Naive B cell (primary cell): Measurements from ENCODE around the gene COX19. TPM values are rescaled to one million over a fixed set of nuclear protein-coding genes. Genes with fewer than 3 reads are reported as not detected.

Source experiments
- ATAC-seq, 2 donors: fragments of 150-1000 bp; cut with Tn5 transposase; 2 replicates each; pipeline ENCODE4 v1.10.0; 2021; ENCODE audit warnings: low read depth in 2 of 2, mild to moderate bottlenecking in 2 of 2, moderate library complexity in 2 of 2
- DNase-seq: peaks from one replicate; pipeline ENCODE4 v3.0.0; 2022
- H3K27ac Mint-ChIP-seq, 6 donors: one replicate each; pipeline ENCODE4 v1.8.0; 2020 to 2022; ENCODE audit warnings: mild to moderate bottlenecking in 6 of 6, mixed read lengths in 6 of 6, moderate library complexity in 5 of 6, inconsistent platforms in 2 of 6
- H3K27me3 Mint-ChIP-seq, 3 donors: one replicate each; pipeline ENCODE4 v1.8.0; 2021 to 2022; ENCODE audit warnings: mixed read lengths in 3 of 3, mild to moderate bottlenecking in 1 of 3
- H3K36me3 Mint-ChIP-seq, 2 donors: one replicate each; pipeline ENCODE4 v1.8.0; 2020 to 2022; ENCODE audit warnings: mixed read lengths in 2 of 2, inconsistent platforms in 1 of 2, mild to moderate bottlenecking in 1 of 2
- H3K4me1 Mint-ChIP-seq, 3 donors: one replicate each; pipeline ENCODE4 v1.8.0; 2020 to 2022; ENCODE audit warnings: mixed read lengths in 3 of 3, inconsistent platforms in 1 of 3, mild to moderate bottlenecking in 1 of 3, moderate library complexity in 1 of 3
- H3K4me3 Mint-ChIP-seq, 8 donors: one replicate each; pipeline ENCODE4 v1.8.0; 2020 to 2022; ENCODE audit warnings: mild to moderate bottlenecking in 8 of 8, mixed read lengths in 8 of 8, moderate library complexity in 8 of 8, inconsistent platforms in 2 of 8
- H3K9me3 Mint-ChIP-seq, 7 donors: one replicate each; pipeline ENCODE4 v1.8.0; 2020 to 2022; ENCODE audit warnings: mixed read lengths in 7 of 7, mild to moderate bottlenecking in 5 of 7, inconsistent platforms in 2 of 7, moderate library complexity in 1 of 7
- polyA plus RNA-seq, 6 donors: library from polyadenylated mRNA; unstranded; fragments of 300-500 nt; fragmentation: Illumina TruSeq; gene quantifications; one replicate each; pipeline ENCODE4 v1.2.3, GENCODE V29; 2021; ENCODE audit warnings: low read depth in 6 of 6

Gene COX19
- polyA plus RNA-seq, 6 donors from 2014 or later = 22.6 to 34.5 (median 27.0) TPM

DNA sequence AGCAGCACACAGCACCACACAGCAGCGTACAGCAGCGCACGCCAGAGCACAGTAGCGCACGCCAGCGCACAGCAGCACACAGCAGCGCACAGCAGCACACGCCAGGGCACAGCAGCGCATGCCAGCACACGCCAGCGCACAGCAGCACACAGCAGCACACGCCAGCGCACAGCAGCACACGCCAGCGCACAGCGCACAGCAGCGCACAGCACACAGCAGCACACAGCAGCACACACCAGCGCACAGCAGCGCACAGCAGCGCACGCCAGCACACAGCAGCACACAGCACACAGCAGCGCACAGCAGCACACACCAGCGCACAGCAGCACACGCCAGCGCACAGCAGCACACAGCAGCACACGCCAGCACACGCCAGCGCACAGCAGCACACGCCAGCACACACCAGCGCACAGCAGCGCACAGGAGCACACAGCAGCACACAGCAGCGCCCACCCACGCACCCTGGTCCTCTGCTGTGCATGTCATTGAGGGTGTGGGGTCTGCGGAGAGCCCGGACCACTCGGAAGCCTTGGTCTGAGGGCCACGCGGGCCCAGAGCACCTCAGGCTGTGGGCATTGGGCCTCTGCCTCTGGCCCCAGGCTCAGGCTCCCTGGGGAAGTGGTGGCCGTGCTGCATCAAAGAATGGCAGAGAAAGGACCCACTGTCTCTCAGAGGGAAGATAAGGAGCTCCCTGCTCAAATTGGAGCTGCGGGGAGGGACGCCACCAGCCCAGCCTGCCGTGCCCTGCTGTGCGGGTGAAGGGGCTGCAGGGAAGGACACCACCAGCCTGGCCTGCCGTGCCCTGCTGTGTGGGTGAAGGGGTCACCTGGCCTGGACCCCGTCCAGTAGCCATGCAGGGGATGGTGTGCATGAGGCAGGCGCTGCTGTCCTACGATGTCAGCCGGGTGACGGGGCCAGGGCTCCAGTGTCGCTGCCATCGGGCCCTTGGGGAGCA lies 41.5 kb upstream of the COX19 start:
- ATAC-seq = no peak
- H3K27ac Mint-ChIP-seq = peak overlapping the region in 2 of 6 donors; percentile 60 to 69
- no peaks in the 10 kb centered on the region for H3K27me3 Mint-ChIP-seq
- H3K36me3 Mint-ChIP-seq = peaks cover 3 to 9% of the 10 kb centered on the region in 2 donors
- H3K4me1 Mint-ChIP-seq = peaks cover 8 to 29% (median 25%) of the 10 kb centered on the region in 3 donors
- DNase-seq = no peak
- H3K4me3 Mint-ChIP-seq = no peak overlapping the region
- no peaks in the 10 kb centered on the region for H3K9me3 Mint-ChIP-seq

- ATAC-seq = no peak
- Mint-ChIP-seq H3K4me3 (no peak overlapping the region), H3K9me3 (no peaks in the 10 kb centered on the region), H3K4me1 (peaks cover 17 to 36% (median 28%) of the 10 kb centered on the region in 3 donors), H3K27ac (peak overlapping the region in 3 of 6 donors; percentile 42 to 84 (median 59)), H3K36me3 (peaks cover 3 to 14% of the 10 kb centered on the region in 2 donors), H3K27me3 (no peaks in the 10 kb centered on the region)
- DNase-seq = no peak
Observed at GRCh38 chr7:1015196-1016121, 40.1 kb upstream of the COX19 start.

- H3K27ac Mint-ChIP-seq = peak overlapping the region in 1 of 6 donors; percentile 59
- H3K4me3 Mint-ChIP-seq = no peak overlapping the region
- peaks cover 17 to 31% (median 28%) of the 10 kb centered on the region in 3 donors for H3K4me1 Mint-ChIP-seq
- no peak for ATAC-seq
- peaks cover 3 to 20% of the 10 kb centered on the region in 2 donors for H3K36me3 Mint-ChIP-seq
- no peaks in the 10 kb centered on the region for H3K9me3 Mint-ChIP-seq
- H3K27me3 Mint-ChIP-seq = no peaks in the 10 kb centered on the region
- no peak for DNase-seq
Observed at GRCh38 chr7:1014681-1015080, 39.3 kb upstream of the COX19 start.

DNA sequence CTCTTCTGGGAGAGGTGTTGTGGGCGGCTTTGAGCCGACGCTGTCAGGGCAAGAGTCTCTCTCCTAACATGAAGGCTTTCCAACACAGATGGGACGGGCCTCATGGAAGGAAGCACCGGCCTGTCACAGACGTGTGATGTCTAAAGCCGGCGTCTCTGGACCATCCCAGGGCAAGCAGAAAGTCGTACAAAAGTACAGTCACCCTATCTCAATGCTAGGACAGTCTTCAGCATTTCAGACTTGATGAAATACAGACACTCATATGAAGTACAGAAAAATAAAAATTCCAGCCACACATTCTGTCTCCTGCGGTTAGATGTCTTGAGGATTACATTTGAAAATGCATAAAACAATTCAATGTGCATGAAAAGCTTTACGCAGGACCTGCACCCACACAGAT lies 38.2 kb upstream of the COX19 start:
- Mint-ChIP-seq H3K36me3 (peaks cover 3 to 31% of the 10 kb centered on the region in 2 donors), H3K4me3 (peak overlapping the region in 1 of 8 donors; percentile 53), H3K27me3 (no peaks in the 10 kb centered on the region), H3K27ac (peak overlapping the region in 5 of 6 donors; percentile 21 to 69 (median 39)), H3K4me1 (peaks cover 20 to 32% (median 29%) of the 10 kb centered on the region in 3 donors), H3K9me3 (no peaks in the 10 kb centered on the region)
- ATAC-seq (no peak), DNase-seq (no peak)

- Mint-ChIP-seq H3K27me3 (no peaks in the 10 kb centered on the region), H3K9me3 (no peaks in the 10 kb centered on the region), H3K4me3 (no peak overlapping the region), H3K4me1 (peaks cover 14 to 26% (median 22%) of the 10 kb centered on the region in 3 donors), H3K36me3 (peaks cover 3 to 26% of the 10 kb centered on the region in 2 donors), H3K27ac (no peak overlapping the region)
- no peak for DNase-seq
- no peak for ATAC-seq
Observed at GRCh38 chr7:1012716-1013095, 37.4 kb upstream of the COX19 start.

- Mint-ChIP-seq H3K4me1 (peaks cover 14 to 26% (median 22%) of the 10 kb centered on the region in 3 donors), H3K27me3 (no peaks in the 10 kb centered on the region), H3K9me3 (no peaks in the 10 kb centered on the region), H3K4me3 (peak overlapping the region in 4 of 8 donors; percentile 9 to 55 (median 44)), H3K27ac (peak overlapping the region in 2 of 6 donors; percentile 39 to 94), H3K36me3 (peaks cover 3 to 25% of the 10 kb centered on the region in 2 donors)
- DNase-seq (no peak), ATAC-seq (peak in 1 of 2 donors; percentile 4)
Observed at GRCh38 chr7:1012004-1012715, 36.8 kb upstream of the COX19 start.

DNA sequence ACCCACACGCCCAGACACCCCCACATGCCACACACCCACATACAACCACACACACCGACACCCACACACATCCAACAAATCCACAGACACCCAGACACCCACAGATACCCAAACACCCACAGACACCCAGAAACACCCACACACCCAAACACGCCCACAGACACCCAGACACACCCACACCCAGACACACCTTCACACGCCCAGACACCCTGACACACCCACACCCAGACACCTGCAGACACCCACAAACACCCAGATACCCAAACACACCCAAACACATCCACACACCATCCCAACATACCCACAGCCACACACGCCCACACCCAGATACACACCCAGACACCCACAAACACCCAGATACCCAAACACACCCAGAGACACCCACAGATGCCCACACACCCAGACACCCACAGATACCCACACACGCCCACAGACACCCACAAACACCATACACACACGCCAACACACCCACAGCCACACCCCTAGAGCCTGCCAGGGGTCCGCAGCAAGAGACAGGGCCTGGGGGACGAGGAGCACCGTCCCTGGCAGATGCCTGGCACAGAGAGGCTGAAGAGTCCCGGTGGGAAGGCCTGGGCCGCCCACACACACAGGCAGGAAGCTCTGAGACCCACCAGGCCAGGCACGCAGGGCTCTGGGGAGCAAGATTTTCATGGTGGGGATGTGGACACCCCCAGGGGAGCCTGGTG lies 36.1 kb upstream of the COX19 start:
- peaks cover 3 to 26% of the 10 kb centered on the region in 2 donors for H3K36me3 Mint-ChIP-seq
- peak overlapping the region in 4 of 6 donors; percentile 61 to 96 (median 92) for H3K27ac Mint-ChIP-seq
- peak; percentile 29 to 31 for ATAC-seq
- DNase-seq = no peak
- H3K4me1 Mint-ChIP-seq = peaks cover 14 to 26% (median 22%) of the 10 kb centered on the region in 3 donors
- no peaks in the 10 kb centered on the region for H3K9me3 Mint-ChIP-seq
- no peaks in the 10 kb centered on the region for H3K27me3 Mint-ChIP-seq
- H3K4me3 Mint-ChIP-seq = peak overlapping the region in 6 of 8 donors; percentile 17 to 78 (median 40)

DNA sequence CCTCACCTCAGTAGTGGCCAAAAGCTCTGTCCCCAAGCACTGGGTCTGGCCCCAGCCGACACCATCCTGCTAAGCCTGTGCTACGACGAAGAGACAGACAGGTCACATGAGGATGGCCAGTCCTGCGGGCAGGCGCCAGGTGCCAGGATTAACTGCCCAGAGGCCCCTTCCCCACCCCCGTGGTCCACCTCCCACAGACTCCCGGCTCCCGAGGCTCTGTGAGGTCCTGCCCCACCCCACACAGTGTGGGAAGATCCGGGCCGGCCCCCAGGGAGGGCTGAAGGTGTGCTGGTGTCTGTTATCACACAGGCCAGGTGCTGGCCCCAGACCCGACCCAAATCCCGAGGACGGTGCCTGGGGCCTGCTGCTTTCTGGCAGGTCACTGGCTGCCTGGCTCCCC lies 34.9 kb upstream of the COX19 start:
- DNase-seq (no peak), ATAC-seq (no peak)
- peaks cover 18 to 27% (median 26%) of the 10 kb centered on the region in 3 donors for H3K4me1 Mint-ChIP-seq
- no peaks in the 10 kb centered on the region for H3K9me3 Mint-ChIP-seq
- peaks cover 3 to 33% of the 10 kb centered on the region in 2 donors for H3K36me3 Mint-ChIP-seq
- H3K4me3 Mint-ChIP-seq = no peak overlapping the region
- H3K27ac Mint-ChIP-seq = no peak overlapping the region
- no peaks in the 10 kb centered on the region for H3K27me3 Mint-ChIP-seq

DNA sequence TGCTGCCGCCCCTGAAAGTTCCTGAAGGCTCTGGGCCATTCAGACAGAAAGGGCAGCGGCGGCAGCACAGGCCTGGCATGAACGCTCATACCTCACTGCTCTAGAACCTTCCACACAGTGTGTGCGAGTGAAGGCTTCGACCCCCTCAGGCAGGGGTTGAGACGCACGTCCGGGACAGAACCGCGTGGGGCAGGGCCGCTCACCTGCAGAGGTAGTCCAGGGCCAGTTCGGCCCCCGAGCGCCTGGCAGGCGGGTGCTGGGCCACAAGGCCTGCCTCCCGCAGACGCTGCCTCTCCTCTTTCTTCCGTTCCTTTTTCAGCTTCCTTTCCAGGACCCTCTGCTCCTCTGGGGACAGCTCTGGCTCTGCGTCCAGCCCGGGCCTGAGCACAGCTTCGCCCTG lies 34.4 kb upstream of the COX19 start:
- Mint-ChIP-seq H3K27me3 (no peaks in the 10 kb centered on the region), H3K4me1 (peaks cover 18 to 30% (median 29%) of the 10 kb centered on the region in 3 donors), H3K27ac (peak overlapping the region in 3 of 6 donors; percentile 37 to 63 (median 57)), H3K36me3 (peaks cover 3 to 33% of the 10 kb centered on the region in 2 donors), H3K9me3 (no peaks in the 10 kb centered on the region), H3K4me3 (no peak overlapping the region)
- ATAC-seq = no peak
- no peak for DNase-seq

- Mint-ChIP-seq H3K4me1 (peaks cover 22 to 34% (median 34%) of the 10 kb centered on the region in 3 donors), H3K27ac (peak overlapping the region in 5 of 6 donors; percentile 45 to 84 (median 55)), H3K9me3 (no peaks in the 10 kb centered on the region), H3K27me3 (no peaks in the 10 kb centered on the region), H3K4me3 (no peak overlapping the region), H3K36me3 (peaks cover 2 to 33% of the 10 kb centered on the region in 2 donors)
- no peak for DNase-seq
- no peak for ATAC-seq
Observed at GRCh38 chr7:1008733-1009363, 33.5 kb upstream of the COX19 start.

GRCh38 chr7:1007901-1008300 lies 32.6 kb upstream of the COX19 start:
- ATAC-seq = no peak
- Mint-ChIP-seq H3K27ac (peak overlapping the region in 1 of 6 donors; percentile 45), H3K4me3 (peak overlapping the region in 1 of 8 donors; percentile 72), H3K9me3 (no peaks in the 10 kb centered on the region), H3K4me1 (peaks cover 22 to 33% (median 33%) of the 10 kb centered on the region in 3 donors), H3K36me3 (peaks cover 0 to 33% of the 10 kb centered on the region in 2 donors), H3K27me3 (no peaks in the 10 kb centered on the region)
- no peak for DNase-seq

GRCh38 chr7:1005303-1005702 lies 30.0 kb upstream of the COX19 start:
- H3K27me3 Mint-ChIP-seq = no peaks in the 10 kb centered on the region
- no peak overlapping the region for H3K4me3 Mint-ChIP-seq
- H3K4me1 Mint-ChIP-seq = peaks cover 18 to 32% (median 26%) of the 10 kb centered on the region in 3 donors

More at GRCh38 chr7:1005303-1005702, 30.0 kb upstream of the COX19 start:
- DNase-seq (no peak), ATAC-seq (no peak)
- Mint-ChIP-seq H3K9me3 (no peaks in the 10 kb centered on the region), H3K36me3 (peaks cover 0 to 28% of the 10 kb centered on the region in 2 donors), H3K27ac (peak overlapping the region; percentile 82 to 98 (median 95))
